Measurements from ENCODE around the gene NBEAL2. TPM values are rescaled to one million over a fixed set of nuclear protein-coding genes. Genes with fewer than 3 reads are reported as not detected.

Gene NBEAL2
- total and polyA plus RNA-seq, 10 of the 15 experiments (the other 5 are each of a cell fraction or from before 2014, with no cell fraction given), result 0.07 to 127 (median 29.4) TPM

DNA sequence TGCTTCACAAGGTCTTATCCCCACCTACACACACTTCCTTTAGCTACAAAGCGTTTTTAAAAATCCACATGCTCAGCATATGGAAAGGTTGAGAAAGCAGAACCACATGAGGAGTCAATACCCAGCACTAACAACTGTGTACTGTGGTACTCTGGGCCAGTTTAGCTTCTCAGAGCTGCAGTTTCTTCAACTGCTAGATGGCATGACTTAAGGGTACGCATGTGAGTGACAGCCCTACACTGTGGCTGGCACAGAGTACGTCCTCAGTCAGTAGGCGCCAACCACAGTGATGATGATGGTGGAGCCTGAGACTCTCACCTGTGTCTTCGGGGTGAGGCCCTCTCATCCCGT lies 20.3 kb upstream of the NBEAL2 start:
- Histone ChIP-seq H4K20me1 (ENCODE audit: control insufficient read depth, insufficient read depth) (peaks cover 2% of the 10 kb centered on the region; the same call in 1 of the 2 replicates), H3K27me3 (replicated peaks in 1 of 2; ENCODE audit: control insufficient read depth in 2 of 2, insufficient read depth in 2 of 2, low read length in 1 of 2) (no peaks in the 10 kb centered on the region), H3K9me3 (replicated peaks; ENCODE audit: control insufficient read depth, insufficient read depth, low read length) (peaks cover 3% of the 10 kb centered on the region; the same call in 2 of the 3 replicates), H2AFZ (ENCODE audit: control insufficient read depth, low read depth, low read length) (no peak overlapping the region), H3K9ac (ENCODE audit: control insufficient read depth, insufficient read depth, low read length) (no peak overlapping the region), H3K27ac (ENCODE audit: control insufficient read depth, insufficient read depth) (peak overlapping the region; percentile 35), H3K4me3 (no peak overlapping the region), H3K79me2 (ENCODE audit: control insufficient read depth, insufficient read depth, low read length) (peaks cover 87% of the 10 kb centered on the region), H3K36me3 (ENCODE audit: control insufficient read depth in 2 of 2, insufficient read depth in 2 of 2, low read length in 1 of 2) (peaks cover 8 to 9% of the 10 kb centered on the region in 2 experiments; a peak in 3 of 4 replicates), H3K4me1 (ENCODE audit: control insufficient read depth, insufficient read depth, low read length) (peaks cover 63% of the 10 kb centered on the region), H3K4me2 (ENCODE audit: control insufficient read depth, insufficient read depth) (peak overlapping the region; percentile 22; the same call in 1 of the 2 replicates)
- in situ Hi-C loops (cut with MboI) (no loop called here), intact Hi-C loops (cut with micrococcal nuclease; ENCODE audit: unreplicated experiment) (no loop called here)
- CTCF ChIA-PET, result interaction anchor here (0.6 to 5.4 kb wide), 10 partner anchors 8 to 37 kb away, joined by 3 to 31 read pairs (median 4); no protein-coding TSS in a partner anchor
- SMC1A ChIA-PET (ENCODE audit: uncharacterized antibody, unreplicated experiment), result interaction anchor here (0.8 to 17.2 kb wide), 14 partner anchors 7 to 356 kb away, joined by 3 to 298 read pairs (median 6); no protein-coding TSS in a partner anchor
- BruUV-seq (replicated peaks), result no TSS peak
- 74% methylated on average over 6 of the region's 6 CpGs for WGBS (ENCODE audit: insufficient coverage, insufficient replicate concordance, low lambda C conversion rate, missing lambda C conversion rate)
- FAIRE-seq, result no peak
- POLR2A ChIA-PET, result interaction anchor here (0.6 to 3.3 kb wide), 14 partner anchors 9 to 193 kb away, joined by 3 to 21 read pairs (median 6); partner anchors contain the start of genes CCDC12 and NBEAL2
- RAD21 ChIA-PET (ENCODE audit: unreplicated experiment), result interaction anchor here (0.9 to 4.9 kb wide), 12 partner anchors 7 to 388 kb away, joined by 3 to 38 read pairs (median 5); partner anchors contain the start of gene NBEAL2
- peak; percentile 6; the same call in 2 of the 3 replicates for ATAC-seq
- no peak for DNase-seq (ENCODE audit: low read depth, low spot score)
- TF ChIP-seq, protein P1, sequence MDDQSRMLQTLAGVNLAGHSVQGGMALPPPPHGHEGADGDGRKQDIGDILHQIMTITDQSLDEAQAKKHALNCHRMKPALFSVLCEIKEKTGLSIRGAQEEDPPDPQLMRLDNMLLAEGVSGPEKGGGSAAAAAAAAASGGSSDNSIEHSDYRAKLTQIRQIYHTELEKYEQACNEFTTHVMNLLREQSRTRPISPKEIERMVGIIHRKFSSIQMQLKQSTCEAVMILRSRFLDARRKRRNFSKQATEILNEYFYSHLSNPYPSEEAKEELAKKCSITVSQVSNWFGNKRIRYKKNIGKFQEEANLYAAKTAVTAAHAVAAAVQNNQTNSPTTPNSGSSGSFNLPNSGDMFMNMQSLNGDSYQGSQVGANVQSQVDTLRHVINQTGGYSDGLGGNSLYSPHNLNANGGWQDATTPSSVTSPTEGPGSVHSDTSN (IDR thresholded peaks at IDR 0.05; ENCODE audit: insufficient replicate concordance, low read depth, low read length), result peak; percentile 13
- TF ChIP-seq KAT2A (conservative IDR thresholded peaks at IDR 0.05; ENCODE audit: control insufficient read depth, low read depth, low read length) (no peak), PKNOX1 (IDR thresholded peaks at IDR 0.05) (peak; percentile 85), RAD51 (IDR thresholded peaks at IDR 0.05) (no peak), TCF12 (IDR thresholded peaks at IDR 0.05; ENCODE audit: low read depth, low read length) (no peak), BHLHE40 (IDR thresholded peaks at IDR 0.05; ENCODE audit: borderline replicate concordance in 1 of 2, low read depth in 2 of 2, low read length in 1 of 2) (peak in 1 of 2 experiments; percentile 50; a peak in 1 of 4 replicates), FOXK2 (IDR thresholded peaks at IDR 0.05) (no peak), ZNF217 (IDR thresholded peaks at IDR 0.05) (no peak), RBBP5 (conservative IDR thresholded peaks at IDR 0.05) (no peak), RB1 (IDR thresholded peaks at IDR 0.05; ENCODE audit: borderline replicate concordance) (no peak), HDGF (IDR thresholded peaks at IDR 0.05) (no peak), RCOR1 (conservative IDR thresholded peaks at IDR 0.05; ENCODE audit: low read depth, low read length) (no peak), EGR1 (IDR thresholded peaks at IDR 0.05; ENCODE audit: borderline replicate concordance in 1 of 2, low read depth in 2 of 2, low read length in 2 of 2) (no peak)
- TF ChIP-seq, protein P2, sequence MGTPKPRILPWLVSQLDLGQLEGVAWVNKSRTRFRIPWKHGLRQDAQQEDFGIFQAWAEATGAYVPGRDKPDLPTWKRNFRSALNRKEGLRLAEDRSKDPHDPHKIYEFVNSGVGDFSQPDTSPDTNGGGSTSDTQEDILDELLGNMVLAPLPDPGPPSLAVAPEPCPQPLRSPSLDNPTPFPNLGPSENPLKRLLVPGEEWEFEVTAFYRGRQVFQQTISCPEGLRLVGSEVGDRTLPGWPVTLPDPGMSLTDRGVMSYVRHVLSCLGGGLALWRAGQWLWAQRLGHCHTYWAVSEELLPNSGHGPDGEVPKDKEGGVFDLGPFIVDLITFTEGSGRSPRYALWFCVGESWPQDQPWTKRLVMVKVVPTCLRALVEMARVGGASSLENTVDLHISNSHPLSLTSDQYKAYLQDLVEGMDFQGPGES (IDR thresholded peaks at IDR 0.05), result no peak
- TF ChIP-seq, protein P3, sequence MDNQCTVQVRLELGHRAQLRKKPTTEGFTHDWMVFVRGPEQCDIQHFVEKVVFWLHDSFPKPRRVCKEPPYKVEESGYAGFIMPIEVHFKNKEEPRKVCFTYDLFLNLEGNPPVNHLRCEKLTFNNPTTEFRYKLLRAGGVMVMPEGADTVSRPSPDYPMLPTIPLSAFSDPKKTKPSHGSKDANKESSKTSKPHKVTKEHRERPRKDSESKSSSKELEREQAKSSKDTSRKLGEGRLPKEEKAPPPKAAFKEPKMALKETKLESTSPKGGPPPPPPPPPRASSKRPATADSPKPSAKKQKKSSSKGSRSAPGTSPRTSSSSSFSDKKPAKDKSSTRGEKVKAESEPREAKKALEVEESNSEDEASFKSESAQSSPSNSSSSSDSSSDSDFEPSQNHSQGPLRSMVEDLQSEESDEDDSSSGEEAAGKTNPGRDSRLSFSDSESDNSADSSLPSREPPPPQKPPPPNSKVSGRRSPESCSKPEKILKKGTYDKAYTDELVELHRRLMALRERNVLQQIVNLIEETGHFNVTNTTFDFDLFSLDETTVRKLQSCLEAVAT (IDR thresholded peaks at IDR 0.05), result no peak
- TF ChIP-seq, protein P4, sequence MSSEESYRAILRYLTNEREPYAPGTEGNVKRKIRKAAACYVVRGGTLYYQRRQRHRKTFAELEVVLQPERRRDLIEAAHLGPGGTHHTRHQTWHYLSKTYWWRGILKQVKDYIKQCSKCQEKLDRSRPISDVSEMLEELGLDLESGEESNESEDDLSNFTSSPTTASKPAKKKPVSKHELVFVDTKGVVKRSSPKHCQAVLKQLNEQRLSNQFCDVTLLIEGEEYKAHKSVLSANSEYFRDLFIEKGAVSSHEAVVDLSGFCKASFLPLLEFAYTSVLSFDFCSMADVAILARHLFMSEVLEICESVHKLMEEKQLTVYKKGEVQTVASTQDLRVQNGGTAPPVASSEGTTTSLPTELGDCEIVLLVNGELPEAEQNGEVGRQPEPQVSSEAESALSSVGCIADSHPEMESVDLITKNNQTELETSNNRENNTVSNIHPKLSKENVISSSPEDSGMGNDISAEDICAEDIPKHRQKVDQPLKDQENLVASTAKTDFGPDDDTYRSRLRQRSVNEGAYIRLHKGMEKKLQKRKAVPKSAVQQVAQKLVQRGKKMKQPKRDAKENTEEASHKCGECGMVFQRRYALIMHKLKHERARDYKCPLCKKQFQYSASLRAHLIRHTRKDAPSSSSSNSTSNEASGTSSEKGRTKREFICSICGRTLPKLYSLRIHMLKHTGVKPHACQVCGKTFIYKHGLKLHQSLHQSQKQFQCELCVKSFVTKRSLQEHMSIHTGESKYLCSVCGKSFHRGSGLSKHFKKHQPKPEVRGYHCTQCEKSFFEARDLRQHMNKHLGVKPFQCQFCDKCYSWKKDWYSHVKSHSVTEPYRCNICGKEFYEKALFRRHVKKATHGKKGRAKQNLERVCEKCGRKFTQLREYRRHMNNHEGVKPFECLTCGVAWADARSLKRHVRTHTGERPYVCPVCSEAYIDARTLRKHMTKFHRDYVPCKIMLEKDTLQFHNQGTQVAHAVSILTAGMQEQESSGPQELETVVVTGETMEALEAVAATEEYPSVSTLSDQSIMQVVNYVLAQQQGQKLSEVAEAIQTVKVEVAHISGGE (CRISPR knock-in tag; IDR thresholded peaks at IDR 0.05), result no peak

Measured in GM12878 (cell line).